Endodermal cell (in vitro differentiated cells): ENCODE results near the gene NACC2. TPM values are rescaled to one million over a fixed set of nuclear protein-coding genes. Genes with fewer than 3 reads are reported as not detected.

Experiments
- DNase-seq: peaks from one replicate; pipeline ENCODE4 v3.0.0-alpha.2; 2017
- H3K27ac ChIP-seq: 2 replicates; pipeline ENCODE4 v1.5.1; 2013; ENCODE audit warnings: mild to moderate bottlenecking, low read depth, low read length, moderate library complexity
- H3K27me3 ChIP-seq: 2 replicates; pipeline ENCODE4 v1.6.1; 2013; ENCODE audit warnings: mild to moderate bottlenecking, low read length, moderate library complexity; ENCODE audit not compliant: insufficient read depth, control insufficient read depth, poor library complexity, severe bottlenecking
- H3K36me3 ChIP-seq: 2 replicates; pipeline ENCODE4 v1.7.0; 2013; ENCODE audit warnings: mild to moderate bottlenecking, low read length, moderate library complexity; ENCODE audit not compliant: control insufficient read depth, insufficient read depth
- H3K4me1 ChIP-seq: one replicate; pipeline ENCODE4 v1.7.0; 2013; ENCODE audit warnings: low read length; ENCODE audit not compliant: control insufficient read depth, insufficient read depth
- H3K4me3 ChIP-seq: 2 replicates; pipeline ENCODE4 v1.5.1; 2013; ENCODE audit warnings: mild to moderate bottlenecking, low read length, moderate library complexity
- H3K9ac ChIP-seq: 2 replicates; pipeline ENCODE4 v1.6.1; 2013; ENCODE audit warnings: mild to moderate bottlenecking, low read length, moderate library complexity; ENCODE audit not compliant: poor library complexity, severe bottlenecking; ENCODE audit errors: extremely low read depth
- H3K9me3 ChIP-seq: 2 replicates; pipeline ENCODE4 v1.6.1; 2013; ENCODE audit warnings: mild to moderate bottlenecking, low read length, moderate library complexity; ENCODE audit not compliant: control insufficient read depth
- H3K27ac Mint-ChIP-seq: 2 replicates; pipeline ENCODE4 v1.8.0; 2020; ENCODE audit warnings: mixed read lengths
- H3K27me3 Mint-ChIP-seq: 2 replicates; pipeline ENCODE4 v1.8.0; 2021; ENCODE audit warnings: mild to moderate bottlenecking, mixed read lengths; ENCODE audit not compliant: insufficient read depth
- H3K36me3 Mint-ChIP-seq: 2 replicates; pipeline ENCODE4 v1.8.0; 2020; ENCODE audit warnings: low read depth, mixed read lengths
- H3K4me1 Mint-ChIP-seq: 2 replicates; pipeline ENCODE4 v1.8.0; 2020; ENCODE audit warnings: mixed read lengths
- H3K4me3 Mint-ChIP-seq: 2 replicates; pipeline ENCODE4 v1.8.0; 2020; ENCODE audit warnings: mild to moderate bottlenecking, moderate library complexity, mixed read lengths
- H3K9me3 Mint-ChIP-seq: 2 replicates; pipeline ENCODE4 v1.8.0; 2020; ENCODE audit warnings: mild to moderate bottlenecking, mixed read lengths
- WGBS, 2 experiments: methylation state at CpG; one replicate each; pipeline versions ENCODE4 v1.1.5 to v1.1.7; 2013; ENCODE audit warnings: missing lambda C conversion rate in 2 of 2, mixed read lengths in 1 of 2; ENCODE audit not compliant: insufficient coverage in 1 of 2, insufficient read length in 1 of 2; 5-methylcytosine and 5-hydroxymethylcytosine counted together
- total RNA-seq, 2 donors: library from RNA; stranded (reverse); fragmentation: NEBNext Ultra II Directional in 1 of 2; extraction: Animal tissue kit (Norgen Biotek cat#: 25700) in 1 of 2; gene quantifications; 2 replicates in 1 of 2; 3 replicates in 1 of 2; pipeline ENCODE4 v1.2.1, GENCODE V29; 2021
- TF ChIP-seq, protein P1 (sequence below): fragments of 200-600 bp; sonication (generic); conservative IDR thresholded peaks from 2 replicates; pipeline ENCODE4 v1.5.0; 2021; ENCODE audit warnings: antibody characterized with exemption, mild to moderate bottlenecking

The NACC2 gene
- total RNA-seq, 2 donors from 2014 or later = 12.4 to 16.7 TPM

DNA sequence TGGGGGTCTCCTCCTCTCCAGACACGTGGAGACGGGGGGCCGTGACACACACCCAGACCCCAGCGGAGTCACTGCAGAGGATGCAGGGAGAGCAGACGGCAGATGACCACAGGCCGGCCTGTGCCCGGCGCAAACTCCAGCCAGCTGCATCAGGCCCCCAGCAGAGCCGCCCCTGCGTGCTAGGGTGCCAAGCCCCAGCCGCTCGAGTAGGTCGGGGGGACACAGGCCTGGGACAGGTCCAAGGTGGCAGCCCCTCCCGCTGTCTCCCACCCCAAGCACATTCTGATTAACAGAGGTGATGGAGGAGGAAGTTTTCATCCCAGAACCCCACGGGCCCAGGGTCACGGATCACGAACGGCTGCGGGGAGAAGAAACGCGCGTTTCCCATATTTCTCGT is 14.4 kb downstream of the NACC2 start:
- no peak overlapping the region for H3K27ac Mint-ChIP-seq
- Histone ChIP-seq H3K27ac (no peak overlapping the region), H3K4me1 (no peaks in the 10 kb centered on the region), H3K27me3 (no peaks in the 10 kb centered on the region), H3K9me3 (no peaks in the 10 kb centered on the region), H3K9ac (no peak overlapping the region), H3K36me3 (no peaks in the 10 kb centered on the region), H3K4me3 (no peak overlapping the region)
- H3K9me3 Mint-ChIP-seq = no peaks in the 10 kb centered on the region
- no peaks in the 10 kb centered on the region for H3K27me3 Mint-ChIP-seq
- DNase-seq = no peak
- peaks cover 5% of the 10 kb centered on the region for H3K36me3 Mint-ChIP-seq
- no peak overlapping the region for H3K4me3 Mint-ChIP-seq
- H3K4me1 Mint-ChIP-seq = no peaks in the 10 kb centered on the region
- 89 to 96% methylated on average over 15 to 23 of the region's 23 CpGs for WGBS, 2 experiments
- TF ChIP-seq, protein P1, sequence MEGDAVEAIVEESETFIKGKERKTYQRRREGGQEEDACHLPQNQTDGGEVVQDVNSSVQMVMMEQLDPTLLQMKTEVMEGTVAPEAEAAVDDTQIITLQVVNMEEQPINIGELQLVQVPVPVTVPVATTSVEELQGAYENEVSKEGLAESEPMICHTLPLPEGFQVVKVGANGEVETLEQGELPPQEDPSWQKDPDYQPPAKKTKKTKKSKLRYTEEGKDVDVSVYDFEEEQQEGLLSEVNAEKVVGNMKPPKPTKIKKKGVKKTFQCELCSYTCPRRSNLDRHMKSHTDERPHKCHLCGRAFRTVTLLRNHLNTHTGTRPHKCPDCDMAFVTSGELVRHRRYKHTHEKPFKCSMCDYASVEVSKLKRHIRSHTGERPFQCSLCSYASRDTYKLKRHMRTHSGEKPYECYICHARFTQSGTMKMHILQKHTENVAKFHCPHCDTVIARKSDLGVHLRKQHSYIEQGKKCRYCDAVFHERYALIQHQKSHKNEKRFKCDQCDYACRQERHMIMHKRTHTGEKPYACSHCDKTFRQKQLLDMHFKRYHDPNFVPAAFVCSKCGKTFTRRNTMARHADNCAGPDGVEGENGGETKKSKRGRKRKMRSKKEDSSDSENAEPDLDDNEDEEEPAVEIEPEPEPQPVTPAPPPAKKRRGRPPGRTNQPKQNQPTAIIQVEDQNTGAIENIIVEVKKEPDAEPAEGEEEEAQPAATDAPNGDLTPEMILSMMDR = no peak

DNA sequence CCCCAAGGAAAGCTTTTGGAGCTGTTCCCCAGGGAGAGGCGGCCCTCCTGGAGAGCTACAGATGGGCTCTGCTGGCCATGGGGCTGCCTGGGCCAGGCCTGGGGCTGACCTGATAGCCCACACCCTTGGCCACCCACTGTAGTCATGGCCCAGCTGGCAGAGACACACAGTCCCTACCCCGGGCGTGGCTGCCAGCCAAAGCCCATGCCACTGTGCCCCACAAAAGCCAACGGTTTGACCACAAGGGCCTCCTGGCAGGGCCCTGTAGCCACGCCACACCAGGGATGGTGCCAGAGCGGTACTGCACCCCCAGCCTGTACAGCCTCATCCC is 15.2 kb downstream of the NACC2 start:
- Mint-ChIP-seq H3K4me3 (no peak overlapping the region), H3K36me3 (peaks cover 5% of the 10 kb centered on the region), H3K4me1 (no peaks in the 10 kb centered on the region), H3K9me3 (no peaks in the 10 kb centered on the region), H3K27me3 (no peaks in the 10 kb centered on the region), H3K27ac (no peak overlapping the region)
- Histone ChIP-seq H3K27me3 (no peaks in the 10 kb centered on the region), H3K9me3 (no peaks in the 10 kb centered on the region), H3K4me3 (no peak overlapping the region), H3K36me3 (no peaks in the 10 kb centered on the region), H3K4me1 (no peaks in the 10 kb centered on the region), H3K9ac (no peak overlapping the region), H3K27ac (peak overlapping the region; percentile 32)
- WGBS, 2 experiments = 93 to 95% methylated on average over 3 to 6 of the region's 6 CpGs
- TF ChIP-seq, protein P1 = no peak
- DNase-seq = no peak

- TF ChIP-seq, protein P1 = peak; percentile 14
- no peaks in the 10 kb centered on the region for H3K4me1 ChIP-seq
- Mint-ChIP-seq H3K27ac (no peak overlapping the region), H3K4me3 (no peak overlapping the region), H3K36me3 (peaks cover 8% of the 10 kb centered on the region), H3K27me3 (no peaks in the 10 kb centered on the region), H3K9me3 (no peaks in the 10 kb centered on the region), H3K4me1 (no peaks in the 10 kb centered on the region)
- H3K9ac ChIP-seq = no peak overlapping the region
- peak; percentile 43 for DNase-seq
- WGBS, 2 experiments = 83 to 84% methylated on average over 12 to 16 of the region's 16 CpGs
- no peak overlapping the region for H3K4me3 ChIP-seq
- H3K27ac ChIP-seq = no peak overlapping the region
- no peaks in the 10 kb centered on the region for H3K36me3 ChIP-seq
- H3K27me3 ChIP-seq = no peaks in the 10 kb centered on the region
- no peaks in the 10 kb centered on the region for H3K9me3 ChIP-seq
These were observed 15.7 kb downstream of the NACC2 start for GRCh38 chr9:136079211-136079915.
